ENCODE measurements around the gene LCN12.

The LCN12 gene

GRCh38 chr9:136991993-136992818 is 40.1 kb downstream of the LCN12 start, which contains the start of gene PAXX:
Gene PAXX, plus strand, starts transcription at chr9:136992422. Its CDS starts 22 bp downstream, at chr9:136992444.
- peak; percentile 94 to 97 for DNase-seq

GRCh38 chr9:136992819-136993369 is 40.8 kb downstream of the LCN12 start:
- no peak for DNase-seq

- no peak for DNase-seq
These were observed 42.3 kb downstream of the LCN12 start for GRCh38 chr9:136994180-136994887.

GRCh38 chr9:136994888-136995230 is 42.8 kb downstream of the LCN12 start:
- no peak for DNase-seq

- no peak for DNase-seq
These were observed 43.3 kb downstream of the LCN12 start for GRCh38 chr9:136995362-136995761.

- DNase-seq, result no peak
These were observed 43.8 kb downstream of the LCN12 start for GRCh38 chr9:136995772-136996311.

GRCh38 chr9:136996361-136997292 is 44.6 kb downstream of the LCN12 start, which contains the start of gene CLIC3:
Gene CLIC3, minus strand, starts transcription at chr9:136996568. Its CDS starts 25 bp downstream, at chr9:136996543.
- peak; percentile 47 to 56 for DNase-seq

GRCh38 chr9:136997371-136997770 is 45.3 kb downstream of the LCN12 start:
- DNase-seq, result no peak

GRCh38 chr9:136997830-136998234 is 45.8 kb downstream of the LCN12 start:
- DNase-seq, result no peak

GRCh38 chr9:137000177-137000930 is 48.3 kb downstream of the LCN12 start:
- DNase-seq, result peak; percentile 67 to 69

GRCh38 chr9:137001857-137002645 is 50.0 kb downstream of the LCN12 start:
- no peak for DNase-seq

GRCh38 chr9:137002646-137003041 is 50.6 kb downstream of the LCN12 start:
- DNase-seq, result no peak

- peak in 1 of 2 experiments; percentile 44 for DNase-seq
These were observed 52.2 kb downstream of the LCN12 start for GRCh38 chr9:137004285-137004684.
